Hematopoietic multipotent progenitor cell treated with erythropoietin and hydrocortisone succinate and interleukin-3 and kit ligand, for 8 days (in vitro differentiated cells): ENCODE data around the gene SMTNL1.
A peak's percentile ranks its signal among the peaks of the same experiment; 100 is the strongest.

Source experiments
- DNase-seq: peaks from one replicate; pipeline ENCODE4 v3.0.0-alpha.2; 2015

SMTNL1 gene

DNA sequence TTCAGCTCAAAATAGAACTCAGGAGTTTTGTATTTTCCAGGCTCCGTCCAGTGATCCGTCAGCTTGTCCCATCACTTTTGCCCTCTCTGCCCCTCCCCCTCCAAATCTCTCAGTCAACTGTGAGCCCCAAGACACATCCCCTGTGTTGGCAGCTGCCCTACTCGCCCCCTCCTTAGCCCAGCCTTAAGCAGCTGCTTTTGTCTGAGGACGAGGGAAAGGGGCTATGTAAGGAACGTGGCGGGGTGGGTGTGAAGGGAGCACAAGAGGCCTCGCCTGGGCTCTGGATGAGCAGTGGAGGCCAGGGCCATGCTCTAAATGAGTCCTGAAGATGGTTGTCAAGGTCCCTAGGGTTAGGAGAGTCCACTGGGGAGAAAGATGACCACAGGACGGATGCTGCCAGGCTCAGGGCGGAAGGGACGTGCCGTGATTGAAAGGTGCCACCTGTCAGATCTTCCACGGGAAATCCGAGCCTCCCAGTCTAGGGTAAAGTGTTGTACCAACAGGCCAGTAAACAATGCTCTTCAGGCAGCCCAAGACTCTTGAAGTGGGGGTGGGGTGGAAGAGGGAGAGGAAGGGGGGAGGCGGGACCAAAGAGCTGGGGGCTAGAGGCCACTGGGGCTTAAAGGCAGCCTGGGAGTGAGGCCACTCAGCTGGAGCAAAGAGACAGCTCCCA lies at the start of gene SMTNL1:
Gene SMTNL1, plus strand, starts transcription at position 649 of the 673 bp plus-strand sequence. CDS start 5,048 bp downstream, outside the sequence.
- no peak for DNase-seq

GRCh38 chr11:57487920-57488659 lies 49.3 kb upstream of the SMTNL1 start:
- DNase-seq: no peak

- no peak for DNase-seq
Measured at GRCh38 chr11:57490456-57491248, 46.7 kb upstream of the SMTNL1 start.

DNA sequence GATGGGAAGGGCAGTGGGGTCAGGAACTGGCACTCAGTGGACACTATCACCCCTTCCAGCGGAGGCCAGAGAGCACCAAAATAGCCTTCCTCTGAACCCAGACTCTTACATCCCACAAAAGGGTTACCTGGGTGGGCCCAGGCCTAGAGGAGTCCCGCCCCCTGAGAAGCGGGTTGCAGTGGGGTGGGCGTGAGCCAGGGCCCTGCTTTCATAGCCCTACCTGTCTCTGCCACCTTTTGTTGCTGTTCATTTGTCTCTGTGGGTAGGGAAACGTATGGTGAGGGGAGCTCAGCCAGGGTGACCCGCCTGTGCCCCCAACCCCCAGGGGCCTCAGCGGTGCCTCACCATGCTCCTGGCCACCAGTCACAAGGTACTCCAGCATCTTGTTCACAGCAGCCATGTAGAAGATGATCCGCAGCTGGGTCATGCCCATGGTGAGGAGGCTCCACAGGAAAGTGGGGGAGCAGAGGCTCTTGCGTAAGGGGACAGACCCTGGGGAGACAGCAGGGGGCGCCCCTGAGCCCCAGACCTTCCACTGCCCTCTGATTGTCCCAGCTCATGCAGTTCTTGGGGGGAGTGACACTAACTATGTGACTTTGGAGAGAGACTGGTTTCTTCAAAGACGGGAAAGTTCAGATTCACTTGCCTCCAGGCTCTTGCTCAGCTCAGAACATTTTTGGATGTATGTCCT lies 45.9 kb upstream of the SMTNL1 start:
- peak; percentile 74 for DNase-seq

DNA sequence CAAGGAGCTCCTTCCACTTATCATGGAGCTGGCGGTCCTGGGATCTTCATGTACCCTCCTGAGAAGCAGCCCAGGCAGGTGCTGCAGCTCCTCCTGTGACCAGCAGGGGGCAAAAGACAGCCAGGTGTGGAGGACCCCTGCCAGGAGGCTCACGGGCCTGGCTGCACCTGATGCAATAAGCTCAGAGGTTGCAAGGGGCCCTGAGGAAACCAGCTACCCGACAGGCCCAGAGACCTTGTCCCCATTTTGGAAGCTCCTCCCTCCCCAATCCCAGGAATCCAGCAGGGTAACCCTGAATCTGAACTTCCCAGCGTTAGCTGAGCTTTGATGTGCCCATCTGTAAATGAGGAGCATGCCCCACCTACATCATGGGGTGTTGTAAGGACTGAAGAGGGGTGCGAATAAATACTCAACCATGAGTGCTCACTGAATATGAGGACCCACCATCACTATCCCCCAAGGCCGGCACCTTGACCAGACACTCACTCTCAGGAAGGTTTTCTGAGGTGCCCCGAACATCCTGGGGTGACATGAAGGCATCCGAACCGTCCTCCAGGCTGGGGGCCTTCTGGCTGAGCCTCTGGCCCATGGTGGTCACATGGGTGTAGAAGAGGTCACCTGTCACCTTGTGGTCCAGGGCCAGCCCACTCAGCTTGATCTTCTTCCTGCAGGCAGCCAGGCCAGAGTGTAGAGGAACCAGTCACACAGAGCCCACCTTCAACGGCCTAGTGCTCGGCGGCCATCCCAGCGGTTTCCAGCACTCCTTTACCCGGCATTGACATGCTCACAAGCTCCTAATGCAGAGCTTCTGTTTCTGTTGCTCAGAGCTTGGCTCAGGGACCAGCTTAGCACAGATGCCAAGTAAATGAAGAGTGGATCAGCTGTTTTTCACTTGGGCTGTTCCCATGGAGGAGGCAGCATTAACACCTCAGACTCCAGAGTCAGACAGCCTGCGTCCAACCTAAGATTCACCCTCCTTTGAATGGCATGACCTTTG lies 43.6 kb upstream of the SMTNL1 start:
- peak; percentile 54 for DNase-seq

- DNase-seq: no peak
Measured at GRCh38 chr11:57496109-57496820, 41.1 kb upstream of the SMTNL1 start.

DNA sequence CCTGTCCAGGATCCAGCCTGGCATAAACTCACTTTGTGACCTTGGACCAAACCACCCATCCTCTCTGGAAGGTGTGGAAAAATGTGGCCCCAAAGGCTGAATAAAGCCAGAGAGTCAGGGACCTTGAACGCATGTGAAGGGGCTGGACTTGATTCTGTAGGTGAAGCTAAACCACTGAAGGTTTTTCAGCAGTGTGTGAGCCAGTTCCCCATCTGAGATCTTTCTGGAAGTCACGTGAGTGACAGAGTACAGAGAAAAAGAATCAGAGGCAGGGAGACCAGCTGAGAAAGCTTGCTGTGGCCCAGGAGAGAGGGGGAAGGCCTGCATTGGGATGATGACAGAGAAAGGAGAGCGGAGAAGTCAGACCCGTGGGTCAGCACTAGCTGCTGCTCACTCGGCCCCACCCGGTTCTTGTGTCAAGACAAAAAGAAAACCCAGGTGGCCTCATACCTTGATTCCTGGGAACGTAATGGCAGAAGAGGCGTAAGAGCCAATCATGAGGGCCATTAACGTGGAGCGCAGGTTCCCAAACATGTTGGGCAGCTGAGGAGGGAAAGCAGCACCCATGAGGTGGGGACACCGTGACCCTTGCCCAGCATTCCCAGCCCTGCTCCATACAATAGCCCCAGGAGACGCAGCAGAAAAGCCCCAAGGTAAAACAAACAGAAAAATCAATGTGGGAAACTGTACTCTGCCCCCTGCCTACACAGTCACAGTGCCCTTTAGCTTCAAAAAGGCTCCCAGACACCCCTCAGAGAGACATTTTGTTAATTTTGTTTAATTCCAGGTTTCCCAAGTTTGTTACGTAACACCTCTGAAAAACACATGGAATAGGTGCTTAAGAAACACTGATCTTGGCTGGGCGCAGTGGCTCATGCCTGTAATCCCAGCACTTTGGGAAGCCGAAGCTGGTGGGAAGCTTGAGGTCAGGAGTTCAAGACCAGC lies 39.8 kb upstream of the SMTNL1 start:
- DNase-seq: no peak

DNA sequence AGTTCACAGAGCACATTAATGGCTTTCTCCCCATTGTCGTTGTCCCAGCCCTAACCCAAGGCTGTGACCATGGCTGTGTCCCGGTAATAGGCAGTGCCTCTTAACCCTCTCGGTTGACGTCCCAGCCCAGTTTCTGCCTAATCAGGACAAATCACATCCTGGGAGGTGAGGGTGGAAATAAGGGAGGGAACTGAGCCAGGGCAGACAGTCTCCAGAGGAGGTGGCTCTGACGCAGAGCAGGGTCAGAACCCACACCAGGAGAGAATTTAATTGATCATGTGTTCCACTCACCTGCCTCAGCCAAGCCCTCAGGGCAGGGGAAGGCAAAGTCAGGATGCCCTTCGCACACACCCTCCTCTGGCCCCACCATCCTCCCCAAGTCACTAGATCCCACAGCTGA lies 38.9 kb upstream of the SMTNL1 start:
- DNase-seq: no peak

DNA sequence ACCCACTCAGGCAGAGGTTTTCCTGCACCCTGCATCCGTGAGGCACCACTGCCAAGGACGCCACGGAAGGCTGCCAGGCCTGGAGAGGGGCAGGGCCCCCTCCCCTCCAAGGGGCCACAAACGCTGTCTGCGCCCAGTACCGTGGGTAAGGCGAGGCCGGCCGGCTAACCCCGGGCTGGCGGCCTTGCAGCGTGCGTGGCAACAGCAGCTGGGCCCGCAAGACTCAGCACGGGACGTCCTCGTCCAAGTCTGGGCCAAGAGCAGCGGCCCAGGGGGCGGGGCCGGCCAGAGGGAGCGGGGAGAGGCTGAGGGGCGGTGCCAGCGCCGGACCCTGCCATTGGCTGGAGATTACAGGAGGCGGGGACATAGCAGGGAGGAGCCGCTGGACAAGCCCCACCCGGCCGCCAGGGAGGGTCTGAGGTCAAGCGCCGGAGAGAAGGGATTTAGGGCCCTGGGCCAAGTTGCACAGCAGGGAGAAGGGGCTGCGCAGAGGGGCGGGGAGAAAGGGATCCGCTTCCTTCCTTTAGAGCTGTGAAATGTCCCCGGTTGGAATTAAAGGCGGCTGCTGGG lies 37.9 kb upstream of the SMTNL1 start:
- peak; percentile 88 for DNase-seq

- DNase-seq: no peak
Measured at GRCh38 chr11:57499983-57500461, 37.4 kb upstream of the SMTNL1 start.

GRCh38 chr11:57500515-57500914 lies 36.9 kb upstream of the SMTNL1 start:
- no peak for DNase-seq

- no peak for DNase-seq
Measured at GRCh38 chr11:57500926-57501325, 36.5 kb upstream of the SMTNL1 start.

DNA sequence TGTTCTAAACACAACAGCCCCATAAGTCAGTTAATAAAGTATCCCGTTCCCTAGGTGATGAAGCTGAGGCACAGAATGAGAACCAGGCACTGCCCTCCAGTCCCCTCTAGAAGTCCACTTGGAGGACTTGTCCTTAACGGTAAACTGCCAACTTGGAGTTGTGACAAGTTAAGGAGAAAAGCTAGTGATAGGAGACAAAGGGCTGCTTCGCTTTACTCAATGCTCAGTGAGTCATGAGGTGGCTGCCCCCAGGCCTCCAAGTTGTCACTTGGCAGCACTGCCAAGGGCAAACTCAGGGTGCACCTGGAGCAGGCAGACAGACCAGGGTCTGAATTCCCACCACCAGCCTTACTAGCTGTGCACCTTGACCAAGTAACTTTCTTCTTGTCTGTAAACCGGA lies 35.4 kb upstream of the SMTNL1 start:
- no peak for DNase-seq

GRCh38 chr11:57502376-57502775 lies 35.0 kb upstream of the SMTNL1 start:
- DNase-seq: no peak

DNA sequence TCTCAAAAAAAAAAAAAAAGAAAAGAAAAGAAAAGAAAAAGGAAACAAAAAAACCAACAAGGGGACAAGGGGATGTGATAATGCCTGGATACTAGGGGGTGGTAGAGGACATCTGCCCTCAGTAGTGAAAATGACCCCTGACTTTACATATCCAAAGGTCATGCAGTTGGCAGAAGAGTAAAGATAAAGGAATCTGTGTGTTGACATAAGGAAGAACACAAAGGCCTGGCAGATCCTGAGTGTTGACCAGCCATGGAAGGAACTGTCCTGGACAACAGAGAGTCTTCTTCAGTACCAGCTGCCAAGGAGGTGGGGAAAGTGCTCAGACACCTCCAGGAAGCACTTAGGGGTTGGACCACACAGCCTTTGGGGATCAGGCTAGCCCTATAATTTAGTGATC lies 34.5 kb upstream of the SMTNL1 start:
- DNase-seq: no peak

DNA sequence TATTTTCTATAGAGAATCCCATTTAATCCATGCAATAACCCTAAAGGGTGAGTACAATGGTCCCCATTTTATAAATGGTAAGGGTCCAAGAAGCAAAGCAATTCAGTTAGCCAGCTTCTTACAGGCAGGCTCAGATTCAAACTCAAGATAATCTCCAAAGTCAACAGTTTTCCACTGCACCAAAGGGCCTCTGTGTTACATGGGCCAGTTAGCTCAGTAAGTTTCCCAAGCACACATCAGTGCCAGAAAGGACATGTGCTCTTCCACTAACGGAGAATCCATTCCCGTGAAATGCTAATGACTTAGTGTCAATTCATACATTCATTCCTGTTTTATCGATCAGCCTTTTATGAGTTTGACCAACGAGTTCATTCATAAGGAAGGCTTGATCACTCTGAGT lies 32.9 kb upstream of the SMTNL1 start:
- DNase-seq: no peak

DNA sequence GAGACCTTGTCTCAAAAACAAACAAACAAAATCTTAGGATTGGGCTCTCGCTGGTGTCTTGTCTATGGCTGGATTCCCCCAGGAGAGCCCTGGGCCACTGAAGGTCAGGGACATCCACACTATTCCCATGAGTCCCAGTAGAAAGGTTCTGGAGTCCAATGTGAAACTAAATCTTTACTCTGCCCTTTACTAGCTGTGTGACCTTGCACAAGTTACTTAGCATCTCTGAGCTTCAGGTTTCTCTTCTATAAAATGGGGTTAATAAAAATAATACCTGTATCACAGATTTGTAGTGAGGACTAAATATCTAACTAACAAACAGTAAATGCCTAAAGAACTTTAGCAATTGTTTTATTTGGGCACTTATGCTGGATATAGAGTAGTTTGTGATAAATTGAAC lies 30.9 kb upstream of the SMTNL1 start:
- DNase-seq: no peak

DNA sequence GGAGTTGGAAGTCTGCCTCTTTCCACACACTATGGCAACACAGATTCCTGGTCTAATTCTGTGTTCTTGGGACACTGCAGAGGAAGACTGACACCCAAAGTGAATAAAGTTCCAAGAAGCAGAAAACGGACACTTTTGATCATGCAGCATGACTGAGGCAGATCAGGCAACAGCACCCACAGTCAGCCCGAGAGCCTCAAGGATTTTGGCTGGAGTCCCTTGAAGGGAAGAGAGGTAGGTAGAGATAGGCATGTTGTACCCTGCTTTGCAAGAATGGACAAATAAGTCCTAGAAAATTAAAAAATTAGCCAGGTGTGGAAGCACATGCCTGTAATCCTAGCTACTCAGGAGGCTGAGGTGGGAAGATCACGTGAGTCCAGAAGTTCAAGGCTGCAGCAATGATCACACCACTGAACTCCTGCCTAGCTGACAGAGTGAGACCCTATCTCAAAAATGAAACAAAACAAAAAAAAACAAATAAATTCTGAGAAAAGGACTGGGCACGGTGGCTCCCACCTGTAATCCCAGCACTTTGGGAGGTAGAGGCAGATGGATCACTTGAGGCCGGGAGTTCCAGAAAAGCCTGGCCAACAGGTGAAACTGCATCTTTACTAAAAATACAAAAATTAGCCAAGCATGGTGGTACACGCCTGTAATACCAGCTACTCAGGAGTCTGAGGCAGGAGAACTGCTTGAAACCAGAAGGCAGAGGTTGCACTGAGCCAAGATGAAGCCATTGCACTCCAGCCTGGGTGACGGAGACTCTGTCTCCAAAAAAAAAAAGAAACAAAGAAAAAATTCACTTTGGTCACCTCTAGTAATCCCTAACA lies 28.8 kb upstream of the SMTNL1 start:
- DNase-seq: no peak
